H9 (cell line): ENCODE measurements around the gene SLC39A1. TPM values are rescaled to one million over a fixed set of nuclear protein-coding genes. Genes with fewer than 3 reads are reported as not detected.

Experiments used
- DNase-seq: peaks from one replicate; pipeline ENCODE4 v3.0.0-alpha.2; 2017
- H2AFZ ChIP-seq: one replicate; pipeline ENCODE4 v1.6.1; 2013; ENCODE audit warnings: mild to moderate bottlenecking, low read length, control low read depth, moderate library complexity
- H2AK5ac ChIP-seq: 2 replicates; pipeline ENCODE4 v1.6.1; 2013; ENCODE audit warnings: low read length, control low read depth, mixed read lengths; ENCODE audit not compliant: insufficient read length
- H2BK120ac ChIP-seq: one replicate; pipeline ENCODE4 v1.6.1; 2013; ENCODE audit warnings: low read depth, mild to moderate bottlenecking, low read length, control low read depth, inconsistent platforms; ENCODE audit not compliant: poor library complexity, severe bottlenecking
- H2BK12ac ChIP-seq: 2 replicates; pipeline ENCODE4 v1.6.1; 2013; ENCODE audit warnings: low read length, control low read depth, mixed read lengths, low read depth; ENCODE audit not compliant: insufficient read length
- H2BK15ac ChIP-seq: 2 replicates; pipeline ENCODE4 v1.6.1; 2013; ENCODE audit warnings: low read depth, low read length, control low read depth
- H2BK20ac ChIP-seq: one replicate; pipeline ENCODE4 v1.6.1; 2013; ENCODE audit warnings: low read depth, mild to moderate bottlenecking, low read length, control low read depth, inconsistent platforms; ENCODE audit not compliant: poor library complexity, severe bottlenecking
- H2BK5ac ChIP-seq: 2 replicates; pipeline ENCODE4 v1.6.1; 2013; ENCODE audit warnings: low read length, control low read depth, mixed read lengths; ENCODE audit not compliant: insufficient read length
- H3K14ac ChIP-seq: 2 replicates; pipeline ENCODE4 v1.6.1; 2013; ENCODE audit warnings: low read length, control low read depth; ENCODE audit not compliant: insufficient read depth
- H3K18ac ChIP-seq: 2 replicates; pipeline ENCODE4 v1.6.1; 2013; ENCODE audit warnings: low read depth, mild to moderate bottlenecking, mixed read lengths, low read length, control low read depth; ENCODE audit not compliant: insufficient read length
- H3K23ac ChIP-seq: 2 replicates; pipeline ENCODE4 v1.6.1; 2013; ENCODE audit warnings: low read length, control low read depth, mixed read lengths, low read depth; ENCODE audit not compliant: insufficient read length
- H3K23me2 ChIP-seq: 2 replicates; pipeline ENCODE4 v1.6.1; 2013; ENCODE audit warnings: low read depth, mild to moderate bottlenecking, mixed read lengths, low read length, control low read depth; ENCODE audit not compliant: insufficient read length, poor library complexity, severe bottlenecking
- H3K27ac ChIP-seq: 2 replicates; pipeline ENCODE4 v1.5.1; 2013; ENCODE audit warnings: low read length, control low read depth, mixed read lengths, low read depth; ENCODE audit not compliant: insufficient read length
- H3K27me3 ChIP-seq: 2 replicates; pipeline ENCODE4 v1.6.1; 2013; ENCODE audit warnings: low read length, control low read depth, inconsistent platforms; ENCODE audit not compliant: insufficient read depth
- H3K4ac ChIP-seq: 2 replicates; pipeline ENCODE4 v1.6.1; 2013; ENCODE audit warnings: low read depth, mild to moderate bottlenecking, control low read depth, inconsistent platforms, low read length, moderate library complexity
- H3K4me1 ChIP-seq: 2 replicates; pipeline ENCODE4 v1.6.1; 2013; ENCODE audit warnings: low read length, control low read depth, inconsistent platforms; ENCODE audit not compliant: insufficient read depth
- H3K4me2 ChIP-seq: 2 replicates; pipeline ENCODE4 v1.6.1; 2013; ENCODE audit warnings: low read length, control low read depth, mixed read lengths; ENCODE audit not compliant: insufficient read length, insufficient read depth
- H3K56ac ChIP-seq: 2 replicates; pipeline ENCODE4 v1.6.1; 2013; ENCODE audit warnings: low read depth, mild to moderate bottlenecking, mixed read lengths, low read length, control low read depth; ENCODE audit not compliant: insufficient read length
- H3K79me1 ChIP-seq: 2 replicates; pipeline ENCODE4 v1.6.1; 2013; ENCODE audit warnings: low read depth, mild to moderate bottlenecking, moderate library complexity, low read length, control low read depth, inconsistent platforms; ENCODE audit not compliant: insufficient read depth, poor library complexity, severe bottlenecking
- H3K79me2 ChIP-seq: 2 replicates; pipeline ENCODE4 v1.6.1; 2013; ENCODE audit warnings: low read length, control low read depth, inconsistent platforms; ENCODE audit not compliant: insufficient read depth
- H3K9ac ChIP-seq: 2 replicates; pipeline ENCODE4 v1.6.1; 2013; ENCODE audit warnings: low read length, control low read depth, mixed read lengths; ENCODE audit not compliant: insufficient read length; ENCODE audit errors: extremely low read depth
- H3K9me3 ChIP-seq: one replicate; pipeline ENCODE4 v1.6.1; 2013; ENCODE audit warnings: low read depth, low read length, inconsistent platforms; ENCODE audit not compliant: control insufficient read depth
- H3T11ph ChIP-seq: one replicate; pipeline ENCODE4 v1.6.1; 2013; ENCODE audit warnings: mild to moderate bottlenecking, low read length, control low read depth, inconsistent platforms
- H4K20me1 ChIP-seq: one replicate; pipeline ENCODE4 v1.6.1; 2013; ENCODE audit not compliant: control insufficient read depth, insufficient read length, insufficient read depth
- H4K5ac ChIP-seq: 2 replicates; pipeline ENCODE4 v1.6.1; 2013; ENCODE audit warnings: low read depth, mild to moderate bottlenecking, mixed read lengths, low read length, control low read depth; ENCODE audit not compliant: insufficient read length
- H4K8ac ChIP-seq: replicated peaks from 2 replicates; pipeline ENCODE4 v1.6.1; 2013; ENCODE audit warnings: low read length, control low read depth, mixed read lengths, low read depth; ENCODE audit not compliant: insufficient read length
- H4K91ac ChIP-seq: 2 replicates; pipeline ENCODE4 v1.6.1; 2013; ENCODE audit warnings: low read depth, mild to moderate bottlenecking, moderate library complexity, mixed read lengths, low read length, control low read depth; ENCODE audit not compliant: insufficient read length
- H3K27ac Mint-ChIP-seq, 3 experiments: 2 replicates in 2 of 3; 3 replicates in 1 of 3; pipeline ENCODE4 v1.8.0; 2020 to 2021; ENCODE audit warnings: mixed read lengths in 3 of 3, mild to moderate bottlenecking in 1 of 3, moderate library complexity in 1 of 3
- H3K27me3 Mint-ChIP-seq: 2 replicates; pipeline ENCODE4 v1.8.0; 2021; ENCODE audit warnings: low read depth, mild to moderate bottlenecking, moderate library complexity, mixed read lengths
- H3K36me3 Mint-ChIP-seq, 3 experiments: 2 replicates in 2 of 3; 3 replicates in 1 of 3; pipeline ENCODE4 v1.8.0; 2020 to 2021; ENCODE audit warnings: low read depth in 3 of 3, mixed read lengths in 3 of 3; ENCODE audit not compliant: insufficient read depth in 1 of 3
- H3K4me1 Mint-ChIP-seq, 2 experiments: 2 replicates each; pipeline ENCODE4 v1.8.0; 2020; ENCODE audit warnings: mixed read lengths in 2 of 2
- H3K4me3 Mint-ChIP-seq, 2 experiments: 2 replicates in 1 of 2; 3 replicates in 1 of 2; pipeline ENCODE4 v1.8.0; 2020 to 2021; ENCODE audit warnings: mild to moderate bottlenecking in 2 of 2, mixed read lengths in 2 of 2, moderate library complexity in 1 of 2
- H3K9me3 Mint-ChIP-seq, 2 experiments: 2 replicates in 1 of 2; 3 replicates in 1 of 2; pipeline ENCODE4 v1.8.0; 2020; ENCODE audit warnings: mild to moderate bottlenecking in 2 of 2, mixed read lengths in 2 of 2, moderate library complexity in 1 of 2
- WGBS: extraction: QIAGEN DNeasy Blood & Tissue Kit; methylation state at CpG from one replicate; pipeline ENCODE4 v1.1.7; 2013; ENCODE audit warnings: missing lambda C conversion rate, low lambda C conversion rate, mixed read lengths; ENCODE audit not compliant: insufficient read length; ENCODE audit errors: extremely low coverage; 5-methylcytosine and 5-hydroxymethylcytosine counted together
- total RNA-seq: library from RNA; stranded (reverse); gene quantifications from 2 replicates; pipeline ENCODE4 v1.2.1, GENCODE V29; 2021
- TF ChIP-seq, protein P1 (sequence below): fragments of 200-600 bp; sonication (generic); conservative IDR thresholded peaks from 3 replicates; pipeline ENCODE4 v1.8.0; 2021; ENCODE audit warnings: antibody characterized with exemption, mild to moderate bottlenecking

Gene SLC39A1
- total RNA-seq, 1 experiment from 2014 or later, result 161 TPM

DNA sequence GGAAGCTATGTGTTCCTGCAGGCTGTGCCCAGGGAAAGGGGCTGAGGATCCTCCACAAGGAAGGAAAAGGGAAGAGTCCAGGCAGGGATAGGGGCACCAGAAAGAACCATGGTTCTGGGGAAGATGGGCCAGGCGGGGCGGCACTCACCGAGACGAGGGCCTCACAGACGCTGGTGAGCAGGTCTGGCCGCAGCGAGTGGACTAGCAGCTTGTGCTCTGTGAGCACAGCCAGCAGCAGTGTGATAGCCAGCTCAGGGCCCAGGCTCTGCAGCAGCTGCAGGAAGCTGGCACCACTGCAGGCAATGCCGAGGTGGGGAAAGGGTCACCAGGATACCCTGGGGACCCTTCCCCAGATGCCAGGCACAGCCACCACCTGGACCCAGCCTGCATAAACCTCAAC, 22.6 kb downstream of the SLC39A1 start:
- no peak overlapping the region for H2AFZ ChIP-seq
- no peak overlapping the region for H2BK120ac ChIP-seq
- no peak overlapping the region for H3K14ac ChIP-seq
- no peaks in the 10 kb centered on the region for H3K27me3 ChIP-seq
- no CpG with 5 or more reads among the region's 8 CpGs for WGBS
- H4K91ac ChIP-seq, result no peak overlapping the region
- H4K20me1 ChIP-seq, result peaks cover 3% of the 10 kb centered on the region
- TF ChIP-seq, protein P1, sequence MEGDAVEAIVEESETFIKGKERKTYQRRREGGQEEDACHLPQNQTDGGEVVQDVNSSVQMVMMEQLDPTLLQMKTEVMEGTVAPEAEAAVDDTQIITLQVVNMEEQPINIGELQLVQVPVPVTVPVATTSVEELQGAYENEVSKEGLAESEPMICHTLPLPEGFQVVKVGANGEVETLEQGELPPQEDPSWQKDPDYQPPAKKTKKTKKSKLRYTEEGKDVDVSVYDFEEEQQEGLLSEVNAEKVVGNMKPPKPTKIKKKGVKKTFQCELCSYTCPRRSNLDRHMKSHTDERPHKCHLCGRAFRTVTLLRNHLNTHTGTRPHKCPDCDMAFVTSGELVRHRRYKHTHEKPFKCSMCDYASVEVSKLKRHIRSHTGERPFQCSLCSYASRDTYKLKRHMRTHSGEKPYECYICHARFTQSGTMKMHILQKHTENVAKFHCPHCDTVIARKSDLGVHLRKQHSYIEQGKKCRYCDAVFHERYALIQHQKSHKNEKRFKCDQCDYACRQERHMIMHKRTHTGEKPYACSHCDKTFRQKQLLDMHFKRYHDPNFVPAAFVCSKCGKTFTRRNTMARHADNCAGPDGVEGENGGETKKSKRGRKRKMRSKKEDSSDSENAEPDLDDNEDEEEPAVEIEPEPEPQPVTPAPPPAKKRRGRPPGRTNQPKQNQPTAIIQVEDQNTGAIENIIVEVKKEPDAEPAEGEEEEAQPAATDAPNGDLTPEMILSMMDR, result no peak
- H4K5ac ChIP-seq, result no peak overlapping the region
- no peak for DNase-seq
- no peak overlapping the region for H4K8ac ChIP-seq
- H3K4me1 ChIP-seq, result no peaks in the 10 kb centered on the region; the same call in 1 of the 2 replicates
- peaks cover 29 to 62% (median 60%) of the 10 kb centered on the region in 3 experiments for H3K36me3 Mint-ChIP-seq
- H3K27ac ChIP-seq, result no peak overlapping the region
- no peak overlapping the region for H3K18ac ChIP-seq
- H3K4me2 ChIP-seq, result no peak overlapping the region
- H3K27ac Mint-ChIP-seq, result no peak overlapping the region
- peaks cover 5% of the 10 kb centered on the region for H3K23me2 ChIP-seq
- no peak overlapping the region for H3K9ac ChIP-seq
- H3K56ac ChIP-seq, result no peak overlapping the region
- no peak overlapping the region for H3K4ac ChIP-seq
- no peak overlapping the region for H3T11ph ChIP-seq
- H2BK5ac ChIP-seq, result no peak overlapping the region
- H2BK12ac ChIP-seq, result no peak overlapping the region
- H3K9me3 Mint-ChIP-seq, result no peaks in the 10 kb centered on the region
- no peaks in the 10 kb centered on the region for H3K79me2 ChIP-seq
- H2AK5ac ChIP-seq, result no peak overlapping the region
- H3K79me1 ChIP-seq, result peaks cover 3% of the 10 kb centered on the region
- no peaks in the 10 kb centered on the region for H3K27me3 Mint-ChIP-seq
- no peak overlapping the region for H3K23ac ChIP-seq
- no peaks in the 10 kb centered on the region for H3K9me3 ChIP-seq
- H2BK15ac ChIP-seq, result no peak overlapping the region
- H2BK20ac ChIP-seq, result no peak overlapping the region
- H3K4me3 Mint-ChIP-seq, result no peak overlapping the region
- peaks cover 4 to 9% of the 10 kb centered on the region in 2 experiments for H3K4me1 Mint-ChIP-seq
